Neural cell (in vitro differentiated cells): ENCODE measurements around the gene GABBR2. TPM values are rescaled to one million over a fixed set of nuclear protein-coding genes. Genes with fewer than 3 reads are reported as not detected.

Experiments used
- H2AFZ ChIP-seq: fragments of 200-600, 300-800 bp; sonication (generic), shearing (Covaris generic); 2 replicates; pipeline ENCODE4 v1.6.0; 2014; ENCODE audit warnings: low read depth, mild to moderate bottlenecking, antibody characterized with exemption, low read length, moderate library complexity
- H3F3A ChIP-seq: fragments of 200-600 bp; shearing (Covaris generic); 2 replicates; pipeline ENCODE4 v1.6.1; 2016; ENCODE audit warnings: mild to moderate bottlenecking, moderate library complexity, mixed read lengths, antibody characterized with exemption, low read length; ENCODE audit not compliant: insufficient read depth, poor library complexity, severe bottlenecking
- H3K27ac ChIP-seq: fragments of 200-600, 300-800 bp; sonication (generic), shearing (Covaris generic); 2 replicates; pipeline ENCODE4 v1.5.1; 2014; ENCODE audit warnings: mild to moderate bottlenecking, low read length, moderate library complexity
- H3K27me3 ChIP-seq: fragments of 300-800, 200-600 bp; sonication (generic), shearing (Covaris generic); 2 replicates; pipeline ENCODE4 v1.6.0; 2014; ENCODE audit warnings: mild to moderate bottlenecking, low read depth, low read length, moderate library complexity; ENCODE audit not compliant: insufficient read depth
- H3K36me3 ChIP-seq: fragments of 300-800, 200-600 bp; sonication (generic), shearing (Covaris generic); 2 replicates; pipeline ENCODE4 v1.5.1; 2014; ENCODE audit warnings: mild to moderate bottlenecking, antibody characterized with exemption, low read length, moderate library complexity; ENCODE audit not compliant: insufficient read depth
- H3K4me2 ChIP-seq: fragments of 300-800, 200-600 bp; sonication (generic), shearing (Covaris generic); 2 replicates; pipeline ENCODE4 v1.6.0; 2014; ENCODE audit warnings: mild to moderate bottlenecking, low read length
- H3K4me3 ChIP-seq: fragments of 300-800, 200-600 bp; sonication (generic), shearing (Covaris generic); 2 replicates; pipeline ENCODE4 v1.5.1; 2014; ENCODE audit warnings: mild to moderate bottlenecking, low read length, moderate library complexity
- H3K79me2 ChIP-seq: fragments of 200-600 bp; shearing (Covaris generic); replicated peaks from 2 replicates; pipeline ENCODE4 v1.6.0; 2014; ENCODE audit warnings: mild to moderate bottlenecking, low read length, moderate library complexity; ENCODE audit not compliant: insufficient read depth
- H3K9ac ChIP-seq: fragments of 300-800, 200-600 bp; sonication (generic), shearing (Covaris generic); 2 replicates; pipeline ENCODE4 v1.6.1; 2016; ENCODE audit warnings: mild to moderate bottlenecking, low read length, mixed read lengths
- H3K9me2 ChIP-seq: fragments of 200-600 bp; shearing (Covaris generic); 2 replicates; pipeline ENCODE4 v1.6.1; 2016; ENCODE audit warnings: mild to moderate bottlenecking, low read length, mixed read lengths; ENCODE audit not compliant: insufficient read depth
- H3K9me3 ChIP-seq: fragments of 200-600, 300-800 bp; sonication (generic), shearing (Covaris generic); 2 replicates; pipeline ENCODE4 v1.6.1; 2016; ENCODE audit warnings: mild to moderate bottlenecking, mixed run types, low read length, moderate library complexity, mixed read lengths
- H4K20me1 ChIP-seq: fragments of 200-600 bp; shearing (Covaris generic); 2 replicates; pipeline ENCODE4 v1.6.1; 2016; ENCODE audit warnings: mild to moderate bottlenecking, mixed run types; ENCODE audit not compliant: insufficient read depth
- CTCF ChIP-seq: fragments of 450-650 bp; IDR thresholded peaks from 2 replicates; pipeline ENCODE4 v1.5.1; 2014; ENCODE audit warnings: antibody characterized with exemption, mild to moderate bottlenecking, moderate library complexity; ENCODE audit not compliant: poor library complexity, severe bottlenecking
- EP300 ChIP-seq: fragments of 450-650 bp; conservative IDR thresholded peaks from 2 replicates; pipeline ENCODE4 v1.6.1; 2014; ENCODE audit warnings: antibody characterized with exemption, mild to moderate bottlenecking, moderate library complexity; ENCODE audit not compliant: poor library complexity, severe bottlenecking
- EZH2 ChIP-seq: fragments of 200-600, 300-800 bp; shearing (Covaris generic), sonication (generic); IDR thresholded peaks from 2 replicates; pipeline ENCODE4 v1.6.1; 2014; ENCODE audit warnings: antibody characterized with exemption, low read length, borderline replicate concordance, mild to moderate bottlenecking; ENCODE audit not compliant: insufficient read depth, poor library complexity, severe bottlenecking
- MXI1 ChIP-seq: fragments of 450-650 bp; conservative IDR thresholded peaks from 2 replicates; pipeline ENCODE4 v1.6.1; 2014; ENCODE audit warnings: antibody characterized with exemption, mild to moderate bottlenecking; ENCODE audit not compliant: poor library complexity, severe bottlenecking
- POLR2AphosphoS5 ChIP-seq: IDR thresholded peaks from 2 replicates; pipeline ENCODE4 v1.6.1; 2012
- RAD21 ChIP-seq: fragments of 450-650 bp; conservative IDR thresholded peaks from 2 replicates; pipeline ENCODE4 v1.6.1; 2014; ENCODE audit warnings: antibody characterized with exemption, mild to moderate bottlenecking, moderate library complexity
- REST ChIP-seq: IDR thresholded peaks from 2 replicates; pipeline ENCODE4 v1.6.1; 2012; ENCODE audit warnings: borderline replicate concordance
- SMC3 ChIP-seq: fragments of 450-650 bp; conservative IDR thresholded peaks from 2 replicates; pipeline ENCODE4 v1.6.1; 2014; ENCODE audit warnings: antibody characterized with exemption, mild to moderate bottlenecking, moderate library complexity; ENCODE audit not compliant: poor library complexity
- TAF1 ChIP-seq: IDR thresholded peaks from 2 replicates; pipeline ENCODE4 v1.6.1; 2012; ENCODE audit warnings: low read depth
- polyA plus RNA-seq: library from polyadenylated mRNA; depleted of rRNA; stranded (reverse); fragments of >200 nt; gene quantifications from 2 replicates; pipeline ENCODE4 v1.2.3, GENCODE V29; 2014

The GABBR2 gene
- polyA plus RNA-seq, 1 donor from 2014 or later = 7.1 TPM

- Histone ChIP-seq H3K36me3 (no peaks in the 10 kb centered on the region), H3K4me2 (no peak overlapping the region), H3F3A (no peaks in the 10 kb centered on the region), H3K9me3 (no peaks in the 10 kb centered on the region), H3K4me3 (no peak overlapping the region), H3K9ac (no peak overlapping the region), H3K27me3 (no peaks in the 10 kb centered on the region), H3K9me2 (no peaks in the 10 kb centered on the region), H3K27ac (no peak overlapping the region), H3K79me2 (no peaks in the 10 kb centered on the region), H2AFZ (no peak overlapping the region), H4K20me1 (no peaks in the 10 kb centered on the region)
- TF ChIP-seq EZH2 = no peak
- no peak for TF ChIP-seq POLR2AphosphoS5
- no peak for TF ChIP-seq SMC3
- no peak for TF ChIP-seq REST
- no peak for TF ChIP-seq RAD21
- TF ChIP-seq TAF1 = no peak
- no peak for TF ChIP-seq CTCF
- TF ChIP-seq MXI1 = no peak
- TF ChIP-seq EP300 = no peak
These were observed 81.4 kb downstream of the GABBR2 start for GRCh38 chr9:98627296-98627695.

GRCh38 chr9:98625728-98626127 is 83.0 kb downstream of the GABBR2 start:
- no peaks in the 10 kb centered on the region for H3K27me3 ChIP-seq
- H3K9me3 ChIP-seq = no peaks in the 10 kb centered on the region
- H3K4me2 ChIP-seq = no peak overlapping the region
- TF ChIP-seq RAD21 (no peak), POLR2AphosphoS5 (no peak), EP300 (no peak), TAF1 (no peak), EZH2 (no peak), MXI1 (no peak), REST (no peak), SMC3 (no peak), CTCF (no peak)
- no peak overlapping the region for H3K9ac ChIP-seq
- no peaks in the 10 kb centered on the region for H3F3A ChIP-seq
- H3K36me3 ChIP-seq = no peaks in the 10 kb centered on the region
- H3K79me2 ChIP-seq = no peaks in the 10 kb centered on the region
- no peak overlapping the region for H3K4me3 ChIP-seq
- H3K27ac ChIP-seq = no peak overlapping the region
- H3K9me2 ChIP-seq = no peaks in the 10 kb centered on the region
- no peak overlapping the region for H2AFZ ChIP-seq
- H4K20me1 ChIP-seq = no peaks in the 10 kb centered on the region
